Measurements from ENCODE around the gene KIF2C. TPM values are rescaled to one million over a fixed set of nuclear protein-coding genes. Genes with fewer than 3 reads are reported as not detected.
"Not testable (repeated sequence)": the region's sequence is repeated elsewhere in the genome, so short reads cannot be mapped to it uniquely, and the experiment has no call there.

The KIF2C gene
- total RNA-seq, 2 donors from 2014 or later: 93.4 to 124 TPM

- H3K36me3 Mint-ChIP-seq (ENCODE audit: low read depth): peaks cover 32% of the 10 kb centered on the region
- peaks cover 45% of the 10 kb centered on the region for H3K4me1 Mint-ChIP-seq
- ATAC-seq (replicated peaks): no peak
- H3K27me3 Mint-ChIP-seq: no peaks in the 10 kb centered on the region
- H3K4me3 Mint-ChIP-seq: peak overlapping the region; percentile 74
- H3K27ac Mint-ChIP-seq: peak overlapping the region; percentile 59
- no peaks in the 10 kb centered on the region for H3K9me3 Mint-ChIP-seq
Observed at GRCh38 chr1:44724955-44725698, 14.5 kb upstream of the KIF2C start.

GRCh38 chr1:44730741-44731512, 8.7 kb upstream of the KIF2C start, which contains the start of gene RNU5D-1:
Gene RNU5D-1, minus strand, starts transcription at chr1:44731170.
- Mint-ChIP-seq H3K27me3 (no peaks in the 10 kb centered on the region), H3K9me3 (no peaks in the 10 kb centered on the region), H3K36me3 (ENCODE audit: low read depth) (peaks cover 14% of the 10 kb centered on the region), H3K4me1 (peaks cover 14% of the 10 kb centered on the region), H3K27ac (peak within 1 kb of the TSS; percentile 100), H3K4me3 (peak within 1 kb of the TSS; percentile 68)
- peak; percentile 86 for ATAC-seq (replicated peaks)

GRCh38 chr1:44733365-44733764, 6.3 kb upstream of the KIF2C start:
- H3K4me3 Mint-ChIP-seq: no peak overlapping the region
- peaks cover 14% of the 10 kb centered on the region for H3K36me3 Mint-ChIP-seq (ENCODE audit: low read depth)
- H3K4me1 Mint-ChIP-seq: peaks cover 14% of the 10 kb centered on the region
- no peak for ATAC-seq (replicated peaks)
- no peaks in the 10 kb centered on the region for H3K9me3 Mint-ChIP-seq
- H3K27ac Mint-ChIP-seq: peak overlapping the region; percentile 33
- no peaks in the 10 kb centered on the region for H3K27me3 Mint-ChIP-seq

- peaks cover 14% of the 10 kb centered on the region for H3K36me3 Mint-ChIP-seq (ENCODE audit: low read depth)
- no peaks in the 10 kb centered on the region for H3K9me3 Mint-ChIP-seq
- no peaks in the 10 kb centered on the region for H3K27me3 Mint-ChIP-seq
- no peak overlapping the region for H3K4me3 Mint-ChIP-seq
- peaks cover 13% of the 10 kb centered on the region for H3K4me1 Mint-ChIP-seq
- ATAC-seq (replicated peaks): no peak
- peak overlapping the region; percentile 33 for H3K27ac Mint-ChIP-seq
Observed at GRCh38 chr1:44733784-44734183, 5.9 kb upstream of the KIF2C start.

GRCh38 chr1:44735992-44736391, 3.6 kb upstream of the KIF2C start:
- Mint-ChIP-seq H3K4me1 (peaks cover 3% of the 10 kb centered on the region), H3K36me3 (ENCODE audit: low read depth) (peaks cover 21% of the 10 kb centered on the region), H3K27ac (no peak overlapping the region), H3K4me3 (no peak overlapping the region), H3K27me3 (no peaks in the 10 kb centered on the region), H3K9me3 (no peaks in the 10 kb centered on the region)
- no peak for ATAC-seq (replicated peaks)

GRCh38 chr1:44738953-44739306, 707 bp upstream of the KIF2C start:
- Mint-ChIP-seq H3K27ac (peak overlapping the region; percentile 91), H3K36me3 (ENCODE audit: low read depth) (peaks cover 39% of the 10 kb centered on the region), H3K4me3 (peak overlapping the region; percentile 96)
- peak; percentile 2 for ATAC-seq (replicated peaks)
- not testable (repeated sequence) for H3K4me1 Mint-ChIP-seq, H3K9me3 Mint-ChIP-seq, H3K27me3 Mint-ChIP-seq

- H3K27me3 Mint-ChIP-seq: no peaks in the 10 kb centered on the region
- peak overlapping the region; percentile 96 for H3K4me3 Mint-ChIP-seq
- H3K4me1 Mint-ChIP-seq: peaks cover 7% of the 10 kb centered on the region
- H3K27ac Mint-ChIP-seq: peak overlapping the region; percentile 91
- H3K9me3 Mint-ChIP-seq: no peaks in the 10 kb centered on the region
- H3K36me3 Mint-ChIP-seq (ENCODE audit: low read depth): peaks cover 50% of the 10 kb centered on the region
- ATAC-seq (replicated peaks): no peak
Observed at GRCh38 chr1:44740179-44740617, 561 bp downstream of the KIF2C start.

GRCh38 chr1:44743211-44743610, 3.6 kb downstream of the KIF2C start:
- ATAC-seq (replicated peaks): no peak
- H3K4me1 Mint-ChIP-seq: peaks cover 7% of the 10 kb centered on the region
- H3K9me3 Mint-ChIP-seq: no peaks in the 10 kb centered on the region
- H3K27ac Mint-ChIP-seq: no peak overlapping the region
- H3K36me3 Mint-ChIP-seq (ENCODE audit: low read depth): peaks cover 69% of the 10 kb centered on the region
- peak overlapping the region; percentile 48 for H3K4me3 Mint-ChIP-seq
- no peaks in the 10 kb centered on the region for H3K27me3 Mint-ChIP-seq

GRCh38 chr1:44747878-44748277, 8.2 kb downstream of the KIF2C start:
- H3K4me3 Mint-ChIP-seq: no peak overlapping the region
- ATAC-seq (replicated peaks): no peak
- H3K36me3 Mint-ChIP-seq (ENCODE audit: low read depth): peaks cover 70% of the 10 kb centered on the region
- no peak overlapping the region for H3K27ac Mint-ChIP-seq
- H3K4me1 Mint-ChIP-seq: peaks cover 4% of the 10 kb centered on the region
- H3K27me3 Mint-ChIP-seq: no peaks in the 10 kb centered on the region
- H3K9me3 Mint-ChIP-seq: no peaks in the 10 kb centered on the region

GRCh38 chr1:44757420-44757819, 17.8 kb downstream of the KIF2C start:
- no peaks in the 10 kb centered on the region for H3K27me3 Mint-ChIP-seq
- H3K36me3 Mint-ChIP-seq (ENCODE audit: low read depth): peaks cover 92% of the 10 kb centered on the region
- H3K27ac Mint-ChIP-seq: no peak overlapping the region
- ATAC-seq (replicated peaks): no peak
- H3K9me3 Mint-ChIP-seq: no peaks in the 10 kb centered on the region
- H3K4me1 Mint-ChIP-seq: no peaks in the 10 kb centered on the region
- no peak overlapping the region for H3K4me3 Mint-ChIP-seq

GRCh38 chr1:44759077-44759476, 19.4 kb downstream of the KIF2C start:
- ATAC-seq (replicated peaks): no peak
- Mint-ChIP-seq H3K4me3 (no peak overlapping the region), H3K9me3 (no peaks in the 10 kb centered on the region), H3K4me1 (peaks cover 4% of the 10 kb centered on the region), H3K27ac (no peak overlapping the region), H3K36me3 (ENCODE audit: low read depth) (peaks cover 90% of the 10 kb centered on the region), H3K27me3 (no peaks in the 10 kb centered on the region)

- Mint-ChIP-seq H3K9me3 (no peaks in the 10 kb centered on the region), H3K4me1 (peaks cover 4% of the 10 kb centered on the region), H3K27me3 (no peaks in the 10 kb centered on the region), H3K4me3 (no peak overlapping the region), H3K27ac (no peak overlapping the region), H3K36me3 (ENCODE audit: low read depth) (peaks cover 79% of the 10 kb centered on the region)
- no peak for ATAC-seq (replicated peaks)
Observed at GRCh38 chr1:44760876-44761275, 21.2 kb downstream of the KIF2C start.

GRCh38 chr1:44766421-44766820, 26.8 kb downstream of the KIF2C start:
- not testable (repeated sequence) for ATAC-seq (replicated peaks); H3K27me3 Mint-ChIP-seq; H3K27ac Mint-ChIP-seq; H3K4me1 Mint-ChIP-seq; H3K4me3 Mint-ChIP-seq; H3K9me3 Mint-ChIP-seq
- H3K36me3 Mint-ChIP-seq (ENCODE audit: low read depth): peaks cover 32% of the 10 kb centered on the region

GRCh38 chr1:44775078-44775929, 35.7 kb downstream of the KIF2C start, which contains the start of gene RPS8:
Gene RPS8, plus strand, starts transcription at chr1:44775540. Its CDS starts 57 bp downstream, at chr1:44775597.
- no peaks in the 10 kb centered on the region for H3K27me3 Mint-ChIP-seq
- peak within 1 kb of the TSS; percentile 98 for H3K4me3 Mint-ChIP-seq
- H3K36me3 Mint-ChIP-seq (ENCODE audit: low read depth): peaks cover 62% of the 10 kb centered on the region
- ATAC-seq (replicated peaks): peak; percentile 87
- no peaks in the 10 kb centered on the region for H3K9me3 Mint-ChIP-seq
- peaks cover 33% of the 10 kb centered on the region for H3K4me1 Mint-ChIP-seq
- H3K27ac Mint-ChIP-seq: peak within 1 kb of the TSS; percentile 98
